ENCODE measurements around the gene RNASE4.

DNA sequence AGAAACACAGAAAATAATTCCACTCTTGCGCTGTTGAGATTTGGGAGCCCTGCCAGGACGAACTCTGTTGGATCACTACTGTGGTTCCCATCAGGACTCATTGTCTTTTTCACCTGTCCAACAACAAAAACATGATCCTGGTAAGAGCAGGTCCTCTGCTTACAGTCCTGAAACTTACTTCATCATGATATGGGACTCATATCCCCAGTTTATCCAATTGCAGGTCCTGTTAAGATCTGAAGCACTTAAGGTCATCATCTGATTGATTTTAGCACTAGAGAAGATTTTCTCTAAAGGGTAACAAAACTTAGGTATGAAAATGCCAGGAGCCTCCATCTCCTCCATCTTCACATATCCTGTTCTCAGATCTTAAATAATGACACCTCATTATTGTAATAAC, 42.8 kb upstream of the RNASE4 start, which contains the start of gene OR6S1:
- TF ChIP-seq CTCF (IDR thresholded peaks at IDR 0.05; ENCODE audit: extremely low read depth in 1 of 2, insufficient read depth in 1 of 2, low read depth in 1 of 2, low read length in 2 of 2): no peak
- no peak for TF ChIP-seq POLR2A (IDR thresholded peaks at IDR 0.05; ENCODE audit: low read depth, low read length)
